Liver (tissue), 3 donors: ENCODE results near the gene NAPA.

Experiments used
- ATF3 ChIP-seq: IDR thresholded peaks from 2 replicates; pipeline ENCODE4 v1.6.1; 2016; ENCODE audit warnings: antibody characterized with exemption
- MAX ChIP-seq: IDR thresholded peaks from 2 replicates; pipeline ENCODE4 v1.6.1; 2016; ENCODE audit warnings: antibody characterized with exemption
- RAD21 ChIP-seq, 2 donors: IDR thresholded peaks; 2 replicates each; pipeline ENCODE4 v1.6.1; 2016; ENCODE audit warnings: antibody characterized with exemption in 2 of 2, mild to moderate bottlenecking in 2 of 2
- SP1 ChIP-seq: IDR thresholded peaks from 2 replicates; pipeline ENCODE4 v1.6.1; 2018; ENCODE audit warnings: antibody characterized with exemption, mild to moderate bottlenecking
- TAF1 ChIP-seq: conservative IDR thresholded peaks from 2 replicates; pipeline ENCODE4 v1.6.1; 2016; ENCODE audit warnings: antibody characterized with exemption, mild to moderate bottlenecking
- YY1 ChIP-seq: IDR thresholded peaks from 2 replicates; pipeline ENCODE4 v1.6.1; 2016; ENCODE audit warnings: antibody characterized with exemption, mild to moderate bottlenecking
- TF ChIP-seq, protein P1 (sequence below): IDR thresholded peaks from 2 replicates; pipeline ENCODE4 v1.6.1; 2016; ENCODE audit warnings: antibody characterized with exemption, mild to moderate bottlenecking
- TF ChIP-seq, protein P2 (sequence below): fragments of 150-350 bp; IDR thresholded peaks from 2 replicates; pipeline ENCODE4 v1.5.1; 2017; ENCODE audit warnings: improper control_type of control experiment, low read depth, low read length; ENCODE audit not compliant: missing input control
- TF ChIP-seq, protein P3 (sequence below): IDR thresholded peaks from 2 replicates; pipeline ENCODE4 v1.6.1; 2016; ENCODE audit warnings: antibody characterized with exemption
- donor health status: healthy.
- donor health status: healthy.

DNA sequence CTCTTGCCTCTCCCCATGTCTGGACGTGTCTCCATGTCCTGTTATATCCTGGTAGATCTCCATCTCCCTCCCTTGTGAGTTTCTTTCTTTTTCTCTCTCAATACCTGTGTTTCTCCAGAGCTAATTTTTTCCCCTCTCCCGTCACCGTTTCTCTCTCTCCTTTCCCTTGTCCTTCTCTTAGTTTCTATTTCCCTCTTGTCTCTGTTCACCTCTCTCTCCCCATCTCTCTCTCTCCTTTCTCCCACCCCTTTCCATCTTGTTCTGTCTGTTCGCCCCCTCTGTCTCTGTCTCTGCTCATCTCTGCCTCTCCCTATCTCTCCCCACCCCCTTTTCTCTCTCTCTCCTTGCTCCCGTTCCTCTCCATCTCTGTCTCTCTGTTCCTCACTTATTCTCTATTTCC, 56.2 kb downstream of the NAPA start:
- TF ChIP-seq RAD21 (IDR thresholded peaks at IDR 0.05) (no peak), YY1 (no peak), SP1 (no peak), ATF3 (no peak), TAF1 (no peak), MAX (no peak)
- TF ChIP-seq, protein P1, sequence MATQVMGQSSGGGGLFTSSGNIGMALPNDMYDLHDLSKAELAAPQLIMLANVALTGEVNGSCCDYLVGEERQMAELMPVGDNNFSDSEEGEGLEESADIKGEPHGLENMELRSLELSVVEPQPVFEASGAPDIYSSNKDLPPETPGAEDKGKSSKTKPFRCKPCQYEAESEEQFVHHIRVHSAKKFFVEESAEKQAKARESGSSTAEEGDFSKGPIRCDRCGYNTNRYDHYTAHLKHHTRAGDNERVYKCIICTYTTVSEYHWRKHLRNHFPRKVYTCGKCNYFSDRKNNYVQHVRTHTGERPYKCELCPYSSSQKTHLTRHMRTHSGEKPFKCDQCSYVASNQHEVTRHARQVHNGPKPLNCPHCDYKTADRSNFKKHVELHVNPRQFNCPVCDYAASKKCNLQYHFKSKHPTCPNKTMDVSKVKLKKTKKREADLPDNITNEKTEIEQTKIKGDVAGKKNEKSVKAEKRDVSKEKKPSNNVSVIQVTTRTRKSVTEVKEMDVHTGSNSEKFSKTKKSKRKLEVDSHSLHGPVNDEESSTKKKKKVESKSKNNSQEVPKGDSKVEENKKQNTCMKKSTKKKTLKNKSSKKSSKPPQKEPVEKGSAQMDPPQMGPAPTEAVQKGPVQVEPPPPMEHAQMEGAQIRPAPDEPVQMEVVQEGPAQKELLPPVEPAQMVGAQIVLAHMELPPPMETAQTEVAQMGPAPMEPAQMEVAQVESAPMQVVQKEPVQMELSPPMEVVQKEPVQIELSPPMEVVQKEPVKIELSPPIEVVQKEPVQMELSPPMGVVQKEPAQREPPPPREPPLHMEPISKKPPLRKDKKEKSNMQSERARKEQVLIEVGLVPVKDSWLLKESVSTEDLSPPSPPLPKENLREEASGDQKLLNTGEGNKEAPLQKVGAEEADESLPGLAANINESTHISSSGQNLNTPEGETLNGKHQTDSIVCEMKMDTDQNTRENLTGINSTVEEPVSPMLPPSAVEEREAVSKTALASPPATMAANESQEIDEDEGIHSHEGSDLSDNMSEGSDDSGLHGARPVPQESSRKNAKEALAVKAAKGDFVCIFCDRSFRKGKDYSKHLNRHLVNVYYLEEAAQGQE = no peak
- TF ChIP-seq, protein P2, sequence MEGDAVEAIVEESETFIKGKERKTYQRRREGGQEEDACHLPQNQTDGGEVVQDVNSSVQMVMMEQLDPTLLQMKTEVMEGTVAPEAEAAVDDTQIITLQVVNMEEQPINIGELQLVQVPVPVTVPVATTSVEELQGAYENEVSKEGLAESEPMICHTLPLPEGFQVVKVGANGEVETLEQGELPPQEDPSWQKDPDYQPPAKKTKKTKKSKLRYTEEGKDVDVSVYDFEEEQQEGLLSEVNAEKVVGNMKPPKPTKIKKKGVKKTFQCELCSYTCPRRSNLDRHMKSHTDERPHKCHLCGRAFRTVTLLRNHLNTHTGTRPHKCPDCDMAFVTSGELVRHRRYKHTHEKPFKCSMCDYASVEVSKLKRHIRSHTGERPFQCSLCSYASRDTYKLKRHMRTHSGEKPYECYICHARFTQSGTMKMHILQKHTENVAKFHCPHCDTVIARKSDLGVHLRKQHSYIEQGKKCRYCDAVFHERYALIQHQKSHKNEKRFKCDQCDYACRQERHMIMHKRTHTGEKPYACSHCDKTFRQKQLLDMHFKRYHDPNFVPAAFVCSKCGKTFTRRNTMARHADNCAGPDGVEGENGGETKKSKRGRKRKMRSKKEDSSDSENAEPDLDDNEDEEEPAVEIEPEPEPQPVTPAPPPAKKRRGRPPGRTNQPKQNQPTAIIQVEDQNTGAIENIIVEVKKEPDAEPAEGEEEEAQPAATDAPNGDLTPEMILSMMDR = no peak
- TF ChIP-seq, protein P3, sequence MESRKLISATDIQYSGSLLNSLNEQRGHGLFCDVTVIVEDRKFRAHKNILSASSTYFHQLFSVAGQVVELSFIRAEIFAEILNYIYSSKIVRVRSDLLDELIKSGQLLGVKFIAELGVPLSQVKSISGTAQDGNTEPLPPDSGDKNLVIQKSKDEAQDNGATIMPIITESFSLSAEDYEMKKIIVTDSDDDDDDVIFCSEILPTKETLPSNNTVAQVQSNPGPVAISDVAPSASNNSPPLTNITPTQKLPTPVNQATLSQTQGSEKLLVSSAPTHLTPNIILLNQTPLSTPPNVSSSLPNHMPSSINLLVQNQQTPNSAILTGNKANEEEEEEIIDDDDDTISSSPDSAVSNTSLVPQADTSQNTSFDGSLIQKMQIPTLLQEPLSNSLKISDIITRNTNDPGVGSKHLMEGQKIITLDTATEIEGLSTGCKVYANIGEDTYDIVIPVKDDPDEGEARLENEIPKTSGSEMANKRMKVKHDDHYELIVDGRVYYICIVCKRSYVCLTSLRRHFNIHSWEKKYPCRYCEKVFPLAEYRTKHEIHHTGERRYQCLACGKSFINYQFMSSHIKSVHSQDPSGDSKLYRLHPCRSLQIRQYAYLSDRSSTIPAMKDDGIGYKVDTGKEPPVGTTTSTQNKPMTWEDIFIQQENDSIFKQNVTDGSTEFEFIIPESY = no peak
